ENCODE data around the gene PLCD3. TPM values are rescaled to one million over a fixed set of nuclear protein-coding genes. Genes with fewer than 3 reads are reported as not detected.

Gene PLCD3
- total and polyA plus RNA-seq, 10 of the 15 experiments (the other 5 are each of a cell fraction or from before 2014, with no cell fraction given), result 0.02 to 1.6 (median 0.44) TPM

DNA sequence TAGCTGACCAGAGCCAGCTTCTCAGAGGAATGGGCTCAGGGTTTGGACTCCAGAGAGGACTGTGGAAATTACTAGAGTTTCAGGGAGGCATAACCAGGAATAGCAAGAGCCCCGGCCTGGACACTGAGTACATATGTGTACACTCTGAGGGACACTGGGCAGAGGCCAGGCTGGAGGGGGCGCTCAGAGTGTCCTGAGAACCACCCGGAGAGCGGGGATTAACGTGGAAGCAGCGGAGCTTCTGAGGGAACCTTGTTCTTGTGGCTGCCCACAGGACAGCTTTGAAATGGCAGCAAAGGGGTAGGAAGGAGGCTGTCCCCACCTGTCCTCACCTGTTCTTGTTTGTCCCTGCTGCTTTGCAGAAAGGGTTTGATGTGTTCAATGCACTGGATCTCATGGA lies 27.8 kb downstream of the PLCD3 start:
- Histone ChIP-seq H3K36me3 (ENCODE audit: control insufficient read depth in 2 of 2, insufficient read depth in 2 of 2, low read length in 1 of 2) (peaks cover 52 to 54% of the 10 kb centered on the region in 2 experiments), H4K20me1 (ENCODE audit: control insufficient read depth, insufficient read depth) (peaks cover 3% of the 10 kb centered on the region; the same call in 1 of the 2 replicates), H3K79me2 (ENCODE audit: control insufficient read depth, insufficient read depth, low read length) (no peaks in the 10 kb centered on the region), H3K4me3 (no peak overlapping the region), H3K9ac (ENCODE audit: control insufficient read depth, insufficient read depth, low read length) (no peak overlapping the region), H3K27me3 (replicated peaks in 1 of 2; ENCODE audit: control insufficient read depth in 2 of 2, insufficient read depth in 2 of 2, low read length in 1 of 2) (no peaks in the 10 kb centered on the region), H3K9me3 (replicated peaks; ENCODE audit: control insufficient read depth, insufficient read depth, low read length) (no peaks in the 10 kb centered on the region), H3K4me2 (ENCODE audit: control insufficient read depth, insufficient read depth) (no peak overlapping the region), H2AFZ (ENCODE audit: control insufficient read depth, low read depth, low read length) (no peak overlapping the region), H3K4me1 (ENCODE audit: control insufficient read depth, insufficient read depth, low read length) (no peaks in the 10 kb centered on the region), H3K27ac (ENCODE audit: control insufficient read depth, insufficient read depth) (no peak overlapping the region)
- ChIA-PET SMC1A (ENCODE audit: uncharacterized antibody, unreplicated experiment) (no interaction called here), RAD21 (ENCODE audit: unreplicated experiment) (no interaction called here), POLR2A (no interaction called here), CTCF (interaction anchor here (0.9 to 2.0 kb wide), 5 partner anchors 9 to 184 kb away, joined by 3 to 4 read pairs (median 3); partner anchors contain the start of genes ACBD4 and PLCD3)
- WGBS (ENCODE audit: insufficient coverage, insufficient replicate concordance, low lambda C conversion rate, missing lambda C conversion rate), result 91% methylated on average over 6 of the region's 6 CpGs
- intact Hi-C loops (cut with micrococcal nuclease; ENCODE audit: unreplicated experiment) (no loop called here), in situ Hi-C loops (cut with MboI) (loop anchor here (10.0 kb wide), 1 partner anchor 180 kb away; no protein-coding TSS in a partner anchor)
- FAIRE-seq (no peak), ATAC-seq (no peak), DNase-seq (ENCODE audit: low read depth, low spot score) (no peak)
- BruUV-seq (replicated peaks), result no TSS peak
- TF ChIP-seq RAD21 (IDR thresholded peaks at IDR 0.05; ENCODE audit: insufficient read depth, low read depth, low read length) (no peak), TBL1XR1 (IDR thresholded peaks at IDR 0.05; ENCODE audit: low read depth, low read length) (no peak), SRF (IDR thresholded peaks at IDR 0.05; ENCODE audit: low read depth in 2 of 2, low read length in 2 of 2) (no peak), SIN3A (IDR thresholded peaks at IDR 0.05; ENCODE audit: low read depth, low read length) (no peak), BRCA1 (IDR thresholded peaks at IDR 0.05; ENCODE audit: low read depth, low read length) (no peak), BCL11A (IDR thresholded peaks at IDR 0.05; ENCODE audit: low read depth, low read length) (no peak), YY1 (IDR thresholded peaks at IDR 0.05; ENCODE audit: low read depth, low read length) (no peak), NFXL1 (IDR thresholded peaks at IDR 0.05; ENCODE audit: borderline replicate concordance) (no peak), WRNIP1 (IDR thresholded peaks at IDR 0.05; ENCODE audit: borderline replicate concordance, low read depth, low read length) (no peak), CEBPZ (IDR thresholded peaks at IDR 0.05; ENCODE audit: low read depth, low read length) (no peak), NR2C1 (IDR thresholded peaks at IDR 0.05) (no peak), TARDBP (IDR thresholded peaks at IDR 0.05; ENCODE audit: borderline replicate concordance) (no peak), IRF4 (IDR thresholded peaks at IDR 0.05; ENCODE audit: low read depth, low read length) (no peak), SMAD5 (IDR thresholded peaks at IDR 0.05; ENCODE audit: low read depth) (no peak)
- TF ChIP-seq, protein P1, sequence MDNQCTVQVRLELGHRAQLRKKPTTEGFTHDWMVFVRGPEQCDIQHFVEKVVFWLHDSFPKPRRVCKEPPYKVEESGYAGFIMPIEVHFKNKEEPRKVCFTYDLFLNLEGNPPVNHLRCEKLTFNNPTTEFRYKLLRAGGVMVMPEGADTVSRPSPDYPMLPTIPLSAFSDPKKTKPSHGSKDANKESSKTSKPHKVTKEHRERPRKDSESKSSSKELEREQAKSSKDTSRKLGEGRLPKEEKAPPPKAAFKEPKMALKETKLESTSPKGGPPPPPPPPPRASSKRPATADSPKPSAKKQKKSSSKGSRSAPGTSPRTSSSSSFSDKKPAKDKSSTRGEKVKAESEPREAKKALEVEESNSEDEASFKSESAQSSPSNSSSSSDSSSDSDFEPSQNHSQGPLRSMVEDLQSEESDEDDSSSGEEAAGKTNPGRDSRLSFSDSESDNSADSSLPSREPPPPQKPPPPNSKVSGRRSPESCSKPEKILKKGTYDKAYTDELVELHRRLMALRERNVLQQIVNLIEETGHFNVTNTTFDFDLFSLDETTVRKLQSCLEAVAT (IDR thresholded peaks at IDR 0.05), result no peak
- TF ChIP-seq, protein P2, sequence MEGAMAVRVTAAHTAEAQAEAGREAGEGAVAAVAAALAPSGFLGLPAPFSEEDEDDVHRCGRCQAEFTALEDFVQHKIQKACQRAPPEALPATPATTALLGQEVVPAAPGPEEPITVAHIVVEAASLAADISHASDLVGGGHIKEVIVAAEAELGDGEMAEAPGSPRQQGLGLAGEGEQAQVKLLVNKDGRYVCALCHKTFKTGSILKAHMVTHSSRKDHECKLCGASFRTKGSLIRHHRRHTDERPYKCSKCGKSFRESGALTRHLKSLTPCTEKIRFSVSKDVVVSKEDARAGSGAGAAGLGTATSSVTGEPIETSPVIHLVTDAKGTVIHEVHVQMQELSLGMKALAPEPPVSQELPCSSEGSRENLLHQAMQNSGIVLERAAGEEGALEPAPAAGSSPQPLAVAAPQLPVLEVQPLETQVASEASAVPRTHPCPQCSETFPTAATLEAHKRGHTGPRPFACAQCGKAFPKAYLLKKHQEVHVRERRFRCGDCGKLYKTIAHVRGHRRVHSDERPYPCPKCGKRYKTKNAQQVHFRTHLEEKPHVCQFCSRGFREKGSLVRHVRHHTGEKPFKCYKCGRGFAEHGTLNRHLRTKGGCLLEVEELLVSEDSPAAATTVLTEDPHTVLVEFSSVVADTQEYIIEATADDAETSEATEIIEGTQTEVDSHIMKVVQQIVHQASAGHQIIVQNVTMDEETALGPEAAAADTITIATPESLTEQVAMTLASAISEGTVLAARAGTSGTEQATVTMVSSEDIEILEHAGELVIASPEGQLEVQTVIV (IDR thresholded peaks at IDR 0.05; ENCODE audit: borderline replicate concordance, partially characterized antibody), result no peak
- TF ChIP-seq, protein P3, sequence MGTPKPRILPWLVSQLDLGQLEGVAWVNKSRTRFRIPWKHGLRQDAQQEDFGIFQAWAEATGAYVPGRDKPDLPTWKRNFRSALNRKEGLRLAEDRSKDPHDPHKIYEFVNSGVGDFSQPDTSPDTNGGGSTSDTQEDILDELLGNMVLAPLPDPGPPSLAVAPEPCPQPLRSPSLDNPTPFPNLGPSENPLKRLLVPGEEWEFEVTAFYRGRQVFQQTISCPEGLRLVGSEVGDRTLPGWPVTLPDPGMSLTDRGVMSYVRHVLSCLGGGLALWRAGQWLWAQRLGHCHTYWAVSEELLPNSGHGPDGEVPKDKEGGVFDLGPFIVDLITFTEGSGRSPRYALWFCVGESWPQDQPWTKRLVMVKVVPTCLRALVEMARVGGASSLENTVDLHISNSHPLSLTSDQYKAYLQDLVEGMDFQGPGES (IDR thresholded peaks at IDR 0.05), result no peak
